Smooth muscle cell (in vitro differentiated cells): ENCODE results near the gene GFOD1. TPM values are rescaled to one million over a fixed set of nuclear protein-coding genes. Genes with fewer than 3 reads are reported as not detected.

ENCODE experiments used
- DNase-seq: peaks from one replicate; lab custom pipeline; 2025; ENCODE audit not compliant: unreplicated experiment; lab: John Stamatoyannopoulos, UW
- H2AFZ ChIP-seq: fragments of 200-600 bp; sonication (generic); 2 replicates; pipeline ENCODE4 v1.6.0; 2016; ENCODE audit warnings: antibody characterized with exemption, low read depth, mild to moderate bottlenecking
- H3F3A ChIP-seq: fragments of 200-600 bp; sonication (generic); 2 replicates; pipeline ENCODE4 v1.6.0; 2017; ENCODE audit warnings: antibody characterized with exemption, low read depth
- H3K27ac ChIP-seq: fragments of 200-600 bp; sonication (generic); 2 replicates; pipeline ENCODE4 v1.5.1; 2016; ENCODE audit warnings: low read depth, mild to moderate bottlenecking
- H3K27me3 ChIP-seq: fragments of 200-600 bp; sonication (generic); 2 replicates; pipeline ENCODE4 v1.6.1; 2016; ENCODE audit warnings: low read depth, mild to moderate bottlenecking
- H3K36me3 ChIP-seq: fragments of 200-600 bp; sonication (generic); 2 replicates; pipeline ENCODE4 v1.5.1; 2016; ENCODE audit warnings: low read depth
- H3K4me1 ChIP-seq: fragments of 200-600 bp; sonication (generic); 2 replicates; pipeline ENCODE4 v1.5.1; 2016; ENCODE audit warnings: low read depth
- H3K4me2 ChIP-seq: fragments of 200-600 bp; sonication (generic); 2 replicates; pipeline ENCODE4 v1.6.0; 2016; ENCODE audit warnings: mild to moderate bottlenecking
- H3K4me3 ChIP-seq: fragments of 200-600 bp; sonication (generic); 2 replicates; pipeline ENCODE4 v1.5.1; 2016; ENCODE audit warnings: mild to moderate bottlenecking
- H3K79me2 ChIP-seq: fragments of 200-600 bp; sonication (generic); 2 replicates; pipeline ENCODE4 v1.6.0; 2016; ENCODE audit warnings: low read depth, mild to moderate bottlenecking
- H3K9ac ChIP-seq: fragments of 200-600 bp; sonication (generic); 2 replicates; pipeline ENCODE4 v1.6.0; 2016; ENCODE audit warnings: low read depth
- H3K9me3 ChIP-seq: fragments of 200-600 bp; sonication (generic); replicated peaks from 2 replicates; pipeline ENCODE4 v1.5.1; 2016; ENCODE audit warnings: low read depth
- H4K20me1 ChIP-seq: fragments of 200-600 bp; sonication (generic); 2 replicates; pipeline ENCODE4 v1.6.0; 2016; ENCODE audit warnings: low read depth
- CTCF ChIP-seq: fragments of 200-600 bp; sonication (generic); IDR thresholded peaks from 2 replicates; pipeline ENCODE4 v1.5.1; 2017; ENCODE audit warnings: borderline replicate concordance, mild to moderate bottlenecking, antibody characterized with exemption; ENCODE audit not compliant: insufficient read depth, poor library complexity, severe bottlenecking
- WGBS: methylation state at CpG from one replicate; pipeline ENCODE4 v1.1.7; 2016; ENCODE audit warnings: low lambda C conversion rate; 5-methylcytosine and 5-hydroxymethylcytosine counted together
- polyA plus RNA-seq: library from polyadenylated mRNA; unstranded; fragments of >200 nt; fragmentation: Nextera tagmentation; extraction: Ambion mirVana; gene quantifications from 2 replicates; pipeline ENCODE4 v1.2.1, GENCODE V29; 2016
- total RNA-seq: library from RNA; depleted of rRNA; stranded (reverse); fragments of >200 nt; gene quantifications from 2 replicates; pipeline ENCODE4 v1.2.3, GENCODE V29; 2014

Gene GFOD1
- total and polyA plus RNA-seq, 2 experiments from 2014 or later, result 9.6 to 14.0 TPM

- Histone ChIP-seq H3K9ac (no peak overlapping the region), H3K79me2 (peaks cover 4% of the 10 kb centered on the region), H3K9me3 (no peaks in the 10 kb centered on the region), H3K4me3 (no peak overlapping the region), H4K20me1 (no peaks in the 10 kb centered on the region), H3K4me2 (peak overlapping the region; percentile 11), H3K4me1 (peaks cover 10% of the 10 kb centered on the region), H3K27me3 (no peaks in the 10 kb centered on the region), H3F3A (peaks cover 3% of the 10 kb centered on the region), H3K36me3 (no peaks in the 10 kb centered on the region), H3K27ac (peak overlapping the region; percentile 72), H2AFZ (no peak overlapping the region)
- no peak for DNase-seq
- 84% methylated on average over 15 of the region's 15 CpGs for WGBS
- TF ChIP-seq CTCF, result no peak
Measured at GRCh38 chr6:13451181-13451895, 36.1 kb downstream of the GFOD1 start.

GRCh38 chr6:13450628-13451027 lies 36.8 kb downstream of the GFOD1 start:
- H3K27ac ChIP-seq, result peak overlapping the region; percentile 72
- no peak overlapping the region for H2AFZ ChIP-seq
- TF ChIP-seq CTCF, result no peak
- H3K4me3 ChIP-seq, result no peak overlapping the region
- no peaks in the 10 kb centered on the region for H3K36me3 ChIP-seq
- H3K79me2 ChIP-seq, result peaks cover 3% of the 10 kb centered on the region
- 54% methylated on average over 6 of the region's 6 CpGs for WGBS
- H3K9me3 ChIP-seq, result no peaks in the 10 kb centered on the region
- H3K4me2 ChIP-seq, result no peak overlapping the region
- peaks cover 3% of the 10 kb centered on the region for H3F3A ChIP-seq
- H3K9ac ChIP-seq, result no peak overlapping the region
- peaks cover under 1% of the 10 kb centered on the region for H4K20me1 ChIP-seq
- H3K4me1 ChIP-seq, result peaks cover 10% of the 10 kb centered on the region
- DNase-seq, result no peak
- H3K27me3 ChIP-seq, result no peaks in the 10 kb centered on the region

GRCh38 chr6:13447949-13448724 lies 39.3 kb downstream of the GFOD1 start:
- Histone ChIP-seq H3K4me3 (no peak overlapping the region), H3K4me2 (no peak overlapping the region), H3K9ac (no peak overlapping the region), H3K27ac (no peak overlapping the region), H2AFZ (no peak overlapping the region), H3K79me2 (peaks cover 15% of the 10 kb centered on the region), H3K9me3 (no peaks in the 10 kb centered on the region), H4K20me1 (peaks cover 4% of the 10 kb centered on the region), H3K36me3 (no peaks in the 10 kb centered on the region), H3F3A (peaks cover 7% of the 10 kb centered on the region), H3K27me3 (no peaks in the 10 kb centered on the region), H3K4me1 (peaks cover 14% of the 10 kb centered on the region)
- TF ChIP-seq CTCF, result no peak
- DNase-seq, result no peak
- WGBS, result 77% methylated on average over 5 of the region's 5 CpGs
